CD4-positive, alpha-beta memory T cell (primary cell): Measurements from ENCODE around the gene HTR2B. TPM values are rescaled to one million over a fixed set of nuclear protein-coding genes. Genes with fewer than 3 reads are reported as not detected.
"Not testable (repeated sequence)": the region's sequence is repeated elsewhere in the genome, so short reads cannot be mapped to it uniquely, and the experiment has no call there.

Experiments
- CTCF ChIA-PET: fragments of 350-600 bp; sonication (Branson Sonifier 250); formaldehyde crosslinking; loops from one replicate; lab custom pipeline; 2021; ENCODE audit warnings: inconsistent platforms; ENCODE audit not compliant: partially characterized antibody; lab: Charles Lee
- POLR2A ChIA-PET: fragments of 350-600 bp; sonication (Branson Sonifier 250); formaldehyde crosslinking; loops from one replicate; lab custom pipeline; 2021; ENCODE audit not compliant: partially characterized antibody; lab: Charles Lee
- DNase-seq, 5 donors: peaks; one replicate each; pipeline versions ENCODE4 v3.0.0 to v3.0.0-alpha.2; 2020 to 2022; ENCODE audit warnings: mixed read lengths in 1 of 5
- H3K27ac ChIP-seq: one replicate; pipeline ENCODE4 v1.7.0; 2013; ENCODE audit warnings: low read depth, low read length
- H3K27me3 ChIP-seq: 2 replicates; pipeline ENCODE4 v1.7.0; 2013; ENCODE audit warnings: mild to moderate bottlenecking, low read length, moderate library complexity; ENCODE audit not compliant: insufficient read depth
- H3K36me3 ChIP-seq: 2 replicates; pipeline ENCODE4 v1.7.0; 2013; ENCODE audit warnings: mild to moderate bottlenecking, low read length, moderate library complexity; ENCODE audit not compliant: insufficient read depth
- H3K4me1 ChIP-seq: 2 replicates; pipeline ENCODE4 v1.7.0; 2013; ENCODE audit warnings: mild to moderate bottlenecking, low read length, moderate library complexity; ENCODE audit not compliant: insufficient read depth
- H3K4me3 ChIP-seq, 2 donors: one replicate each; pipeline ENCODE4 v1.7.0; 2013; ENCODE audit warnings: low read length in 2 of 2, mild to moderate bottlenecking in 1 of 2
- H3K9me3 ChIP-seq, 2 donors: one replicate each; pipeline ENCODE4 v1.7.0; 2013; ENCODE audit warnings: low read length in 2 of 2, control low read depth in 1 of 2; ENCODE audit not compliant: control insufficient read depth in 1 of 2
- H3K27ac Mint-ChIP-seq, 7 donors: one replicate each; pipeline ENCODE4 v1.8.0; 2020 to 2021; ENCODE audit warnings: mixed read lengths in 7 of 7, mild to moderate bottlenecking in 6 of 7, inconsistent platforms in 3 of 7, moderate library complexity in 3 of 7
- H3K27me3 Mint-ChIP-seq, 2 donors: one replicate each; pipeline ENCODE4 v1.8.0; 2020 to 2021; ENCODE audit warnings: mixed read lengths in 2 of 2
- H3K36me3 Mint-ChIP-seq, 2 donors: one replicate each; pipeline ENCODE4 v1.8.0; 2020 to 2021; ENCODE audit warnings: mixed read lengths in 2 of 2, inconsistent platforms in 1 of 2, mild to moderate bottlenecking in 1 of 2
- H3K4me1 Mint-ChIP-seq, 4 donors: one replicate each; pipeline ENCODE4 v1.8.0; 2020 to 2021; ENCODE audit warnings: mixed read lengths in 4 of 4, mild to moderate bottlenecking in 1 of 4
- H3K4me3 Mint-ChIP-seq, 8 donors: one replicate each; pipeline ENCODE4 v1.8.0; 2020 to 2021; ENCODE audit warnings: mixed read lengths in 8 of 8, mild to moderate bottlenecking in 7 of 8, moderate library complexity in 6 of 8, inconsistent platforms in 3 of 8
- H3K9me3 Mint-ChIP-seq, 8 donors: one replicate each; pipeline ENCODE4 v1.8.0; 2020 to 2021; ENCODE audit warnings: mixed read lengths in 8 of 8, mild to moderate bottlenecking in 5 of 8, inconsistent platforms in 3 of 8, moderate library complexity in 1 of 8
- intact Hi-C: fragments of 100-400 bp; cut with micrococcal nuclease; formaldehyde crosslinking; loops from one replicate; pipeline ENCODE4 v1.15.1; 2023
- polyA plus RNA-seq, 2 donors: library from polyadenylated mRNA; unstranded; fragments of 300-500 nt; fragmentation: Illumina TruSeq; gene quantifications; one replicate each; pipeline ENCODE4 v1.2.3, GENCODE V29; 2021
- total RNA-seq, 2 experiments: library from RNA; stranded (reverse); gene quantifications; one replicate each; pipeline ENCODE4 v1.2.3, GENCODE V29; 2021

HTR2B gene
- total and polyA plus RNA-seq, 4 experiments from 2014 or later, result 0.10 to 0.21 TPM; not detected in 2

- POLR2A ChIA-PET, H3K27ac ChIP-seq, H3K9me3 Mint-ChIP-seq, H3K4me3 Mint-ChIP-seq, H3K4me1 ChIP-seq, H3K4me3 ChIP-seq, H3K9me3 ChIP-seq, H3K27me3 ChIP-seq, intact Hi-C loops, H3K27me3 Mint-ChIP-seq, DNase-seq: not testable (repeated sequence)
- Mint-ChIP-seq H3K4me1 (peaks cover 4 to 12% (median 9%) of the 10 kb centered on the region in 4 donors), H3K36me3 (peaks cover 57 to 82% of the 10 kb centered on the region in 2 donors), H3K27ac (peak overlapping the region in 1 of 7 donors; percentile 4)
- CTCF ChIA-PET, result interaction anchor here (0.8 to 1.5 kb wide), 3 partner anchors 11 to 17 kb away, joined by 3 to 4 read pairs (median 3); no protein-coding TSS in a partner anchor
- H3K36me3 ChIP-seq, result peaks cover 51% of the 10 kb centered on the region
Observed at GRCh38 chr2:231067531-231067930, 57.3 kb downstream of the HTR2B start.

GRCh38 chr2:231065966-231066365 is 58.9 kb downstream of the HTR2B start:
- H3K4me3 Mint-ChIP-seq, result no peak overlapping the region
- H3K27me3 ChIP-seq, result no peaks in the 10 kb centered on the region
- no peaks in the 10 kb centered on the region for H3K27me3 Mint-ChIP-seq
- no peaks in the 10 kb centered on the region for H3K9me3 Mint-ChIP-seq
- ChIA-PET POLR2A (no interaction called here), CTCF (interaction anchor here (1.1 kb wide), 1 partner anchor 13 kb away, joined by 3 read pairs; no protein-coding TSS in a partner anchor)
- peaks cover 51 to 81% of the 10 kb centered on the region in 2 donors for H3K36me3 Mint-ChIP-seq
- DNase-seq, result no peak
- peaks cover 48% of the 10 kb centered on the region for H3K36me3 ChIP-seq
- H3K4me1 Mint-ChIP-seq, result peaks cover 4 to 12% (median 9%) of the 10 kb centered on the region in 4 donors
- H3K4me3 ChIP-seq, result no peak overlapping the region
- intact Hi-C loops, result no loop called here
- H3K27ac Mint-ChIP-seq, result no peak overlapping the region
- no peaks in the 10 kb centered on the region for H3K9me3 ChIP-seq
- no peak overlapping the region for H3K27ac ChIP-seq
- H3K4me1 ChIP-seq, result no peaks in the 10 kb centered on the region

- DNase-seq, result no peak
- Histone ChIP-seq H3K36me3 (peaks cover 34% of the 10 kb centered on the region), H3K4me3 (no peak overlapping the region), H3K27me3 (no peaks in the 10 kb centered on the region), H3K9me3 (no peaks in the 10 kb centered on the region), H3K4me1 (peaks cover 15% of the 10 kb centered on the region), H3K27ac (no peak overlapping the region)
- peak overlapping the region in 1 of 7 donors; percentile 43 for H3K27ac Mint-ChIP-seq
- H3K4me3 Mint-ChIP-seq, result no peak overlapping the region
- POLR2A ChIA-PET, result no interaction called here
- CTCF ChIA-PET, result interaction anchor here (2.9 kb wide), 1 partner anchor 10 kb away, joined by 21 read pairs; no protein-coding TSS in a partner anchor
- H3K9me3 Mint-ChIP-seq, result no peaks in the 10 kb centered on the region
- H3K4me1 Mint-ChIP-seq, result peaks cover 20 to 27% (median 24%) of the 10 kb centered on the region in 4 donors
- intact Hi-C loops, result no loop called here
- no peaks in the 10 kb centered on the region for H3K27me3 Mint-ChIP-seq
- peaks cover 41 to 63% of the 10 kb centered on the region in 2 donors for H3K36me3 Mint-ChIP-seq
Observed at GRCh38 chr2:231063347-231063746, 61.5 kb downstream of the HTR2B start.

GRCh38 chr2:231062776-231063175 is 62.1 kb downstream of the HTR2B start:
- Mint-ChIP-seq H3K27ac (no peak overlapping the region), H3K9me3 (no peaks in the 10 kb centered on the region), H3K4me3 (no peak overlapping the region), H3K36me3 (peaks cover 35 to 57% of the 10 kb centered on the region in 2 donors), H3K27me3 (no peaks in the 10 kb centered on the region), H3K4me1 (peaks cover 21 to 28% (median 25%) of the 10 kb centered on the region in 4 donors)
- Histone ChIP-seq H3K9me3 (no peaks in the 10 kb centered on the region), H3K27me3 (no peaks in the 10 kb centered on the region), H3K4me1 (peaks cover 21% of the 10 kb centered on the region), H3K27ac (no peak overlapping the region), H3K4me3 (no peak overlapping the region), H3K36me3 (peaks cover 29% of the 10 kb centered on the region)
- DNase-seq, result no peak
- ChIA-PET CTCF (interaction anchor here (2.9 kb wide), 1 partner anchor 10 kb away, joined by 21 read pairs; no protein-coding TSS in a partner anchor), POLR2A (no interaction called here)
- intact Hi-C loops, result no loop called here

GRCh38 chr2:231059756-231060155 is 65.1 kb downstream of the HTR2B start:
- H3K4me3 Mint-ChIP-seq, result peak overlapping the region in 3 of 8 donors; percentile 13 to 78 (median 16)
- H3K27ac Mint-ChIP-seq, result peak overlapping the region in 2 of 7 donors; percentile 11 to 30
- no peaks in the 10 kb centered on the region for H3K9me3 Mint-ChIP-seq
- Histone ChIP-seq H3K36me3 (peaks cover 18% of the 10 kb centered on the region), H3K4me1 (peaks cover 26% of the 10 kb centered on the region), H3K9me3 (no peaks in the 10 kb centered on the region), H3K27me3 (no peaks in the 10 kb centered on the region), H3K27ac (no peak overlapping the region), H3K4me3 (no peak overlapping the region)
- ChIA-PET CTCF (interaction anchor here (0.8 kb wide), 1 partner anchor 392 kb away, joined by 3 read pairs; no protein-coding TSS in a partner anchor), POLR2A (no interaction called here)
- no peaks in the 10 kb centered on the region for H3K27me3 Mint-ChIP-seq
- H3K4me1 Mint-ChIP-seq, result peaks cover 21 to 40% (median 34%) of the 10 kb centered on the region in 4 donors
- no peak for DNase-seq
- peaks cover 17 to 35% of the 10 kb centered on the region in 2 donors for H3K36me3 Mint-ChIP-seq
- intact Hi-C loops, result loop anchor here (5.0 to 10.0 kb wide), 3 partner anchors 155 to 1137 kb away; partner anchors contain the start of genes FBXO36, SP140 and TRIP12

GRCh38 chr2:231058761-231059550 is 65.9 kb downstream of the HTR2B start:
- ChIA-PET CTCF (interaction anchor here (0.8 to 1.6 kb wide), 3 partner anchors 15 to 393 kb away, joined by 3 to 4 read pairs (median 3); no protein-coding TSS in a partner anchor), POLR2A (no interaction called here)
- Mint-ChIP-seq H3K9me3 (no peaks in the 10 kb centered on the region), H3K36me3 (peaks cover 17 to 28% of the 10 kb centered on the region in 2 donors), H3K4me3 (peak overlapping the region; percentile 68 to 99 (median 98)), H3K4me1 (peaks cover 21 to 48% (median 34%) of the 10 kb centered on the region in 4 donors), H3K27me3 (peaks cover 0 to 2% of the 10 kb centered on the region in 2 donors), H3K27ac (peak overlapping the region; percentile 9 to 99 (median 65))
- peaks cover 13% of the 10 kb centered on the region for H3K36me3 ChIP-seq
- no peak overlapping the region for H3K4me3 ChIP-seq
- H3K4me1 ChIP-seq, result peaks cover 26% of the 10 kb centered on the region
- H3K27ac ChIP-seq, result no peak overlapping the region
- no peaks in the 10 kb centered on the region for H3K9me3 ChIP-seq
- no peaks in the 10 kb centered on the region for H3K27me3 ChIP-seq
- DNase-seq, result no peak
- intact Hi-C loops, result loop anchor here (5.0 to 10.0 kb wide), 3 partner anchors 154 to 1137 kb away; partner anchors contain the start of genes FBXO36, SP140 and TRIP12
